ENCODE measurements around the gene CMSS1. TPM values are rescaled to one million over a fixed set of nuclear protein-coding genes. Genes with fewer than 3 reads are reported as not detected.
A peak's percentile ranks its signal among the peaks of the same experiment; 100 is the strongest.

CMSS1 gene
- total and polyA plus RNA-seq, 8 donors, result 2.7 to 33.3 (median 22.1) TPM

- no peak for DNase-seq
- Histone ChIP-seq H3K27ac (no peak overlapping the region), H3K9me3 (peaks cover 8 to 19% (median 11%) of the 10 kb centered on the region in 4 donors), H3K27me3 (no peaks in the 10 kb centered on the region), H3K4me1 (peaks cover 0 to 3% (median 0%) of the 10 kb centered on the region in 4 donors), H3K36me3 (no peaks in the 10 kb centered on the region), H3K4me3 (no peak overlapping the region)
- intact Hi-C loops (cut with DNase I; ENCODE audit: low total_unique reads), result no loop called here
- 78 to 100% (median 91%) methylated on average over 1 of the region's 1 CpG for WGBS, 5 donors
- TF ChIP-seq POLR2AphosphoS5 (IDR thresholded peaks at IDR 0.05), result no peak
- TF ChIP-seq POLR2A (IDR thresholded peaks at IDR 0.05), result no peak
- TF ChIP-seq, protein P1, sequence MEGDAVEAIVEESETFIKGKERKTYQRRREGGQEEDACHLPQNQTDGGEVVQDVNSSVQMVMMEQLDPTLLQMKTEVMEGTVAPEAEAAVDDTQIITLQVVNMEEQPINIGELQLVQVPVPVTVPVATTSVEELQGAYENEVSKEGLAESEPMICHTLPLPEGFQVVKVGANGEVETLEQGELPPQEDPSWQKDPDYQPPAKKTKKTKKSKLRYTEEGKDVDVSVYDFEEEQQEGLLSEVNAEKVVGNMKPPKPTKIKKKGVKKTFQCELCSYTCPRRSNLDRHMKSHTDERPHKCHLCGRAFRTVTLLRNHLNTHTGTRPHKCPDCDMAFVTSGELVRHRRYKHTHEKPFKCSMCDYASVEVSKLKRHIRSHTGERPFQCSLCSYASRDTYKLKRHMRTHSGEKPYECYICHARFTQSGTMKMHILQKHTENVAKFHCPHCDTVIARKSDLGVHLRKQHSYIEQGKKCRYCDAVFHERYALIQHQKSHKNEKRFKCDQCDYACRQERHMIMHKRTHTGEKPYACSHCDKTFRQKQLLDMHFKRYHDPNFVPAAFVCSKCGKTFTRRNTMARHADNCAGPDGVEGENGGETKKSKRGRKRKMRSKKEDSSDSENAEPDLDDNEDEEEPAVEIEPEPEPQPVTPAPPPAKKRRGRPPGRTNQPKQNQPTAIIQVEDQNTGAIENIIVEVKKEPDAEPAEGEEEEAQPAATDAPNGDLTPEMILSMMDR (IDR thresholded peaks at IDR 0.05), result no peak
- TF ChIP-seq EP300 (IDR thresholded peaks at IDR 0.05), result no peak
Observed at GRCh38 chr3:99803297-99803696, 14.4 kb upstream of the CMSS1 start.

DNA sequence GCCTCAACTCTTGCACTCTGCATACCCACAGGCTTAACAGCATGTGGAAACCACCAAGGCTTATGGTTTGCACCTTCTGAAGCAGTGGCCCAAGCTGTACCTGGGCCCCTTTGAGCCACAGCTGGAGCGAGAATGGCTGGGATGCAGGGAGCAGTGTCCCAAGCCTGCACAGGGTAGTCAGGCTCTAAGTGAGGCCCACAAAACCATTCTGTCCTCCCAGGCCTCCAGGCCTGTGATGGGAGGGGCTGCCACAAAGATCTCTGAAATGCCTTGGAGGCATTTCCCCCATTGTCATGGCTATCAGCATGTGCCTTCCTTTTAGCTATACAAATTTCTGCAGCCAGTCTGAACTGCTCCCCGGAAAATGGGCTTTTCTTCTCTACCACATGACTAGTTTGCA, 12.5 kb upstream of the CMSS1 start:
- no peak for DNase-seq
- WGBS, 5 donors, result 92 to 100% (median 99%) methylated on average over 1 to 2 of the region's 2 CpGs
- intact Hi-C loops (cut with DNase I; ENCODE audit: low total_unique reads), result no loop called here
- TF ChIP-seq EP300 (IDR thresholded peaks at IDR 0.05) (no peak), POLR2AphosphoS5 (IDR thresholded peaks at IDR 0.05) (no peak), POLR2A (IDR thresholded peaks at IDR 0.05) (no peak)
- TF ChIP-seq, protein P1 (IDR thresholded peaks at IDR 0.05), result no peak
- no peak overlapping the region for H3K4me3 ChIP-seq
- H3K4me1 ChIP-seq, result peaks cover 0 to 3% (median 0%) of the 10 kb centered on the region in 4 donors
- H3K27me3 ChIP-seq, result no peaks in the 10 kb centered on the region
- peaks cover 8 to 19% (median 11%) of the 10 kb centered on the region in 4 donors for H3K9me3 ChIP-seq
- no peak overlapping the region for H3K27ac ChIP-seq
- H3K36me3 ChIP-seq, result no peaks in the 10 kb centered on the region

GRCh38 chr3:99808163-99808794, 9.4 kb upstream of the CMSS1 start:
- peak; percentile 56 to 84 for DNase-seq
- H3K4me1 ChIP-seq, result peaks cover 0 to 3% (median 0%) of the 10 kb centered on the region in 4 donors
- H3K9me3 ChIP-seq, result peaks cover 8 to 19% (median 11%) of the 10 kb centered on the region in 4 donors
- H3K27ac ChIP-seq, result no peak overlapping the region
- H3K36me3 ChIP-seq, result no peaks in the 10 kb centered on the region
- WGBS, 5 donors, result 47 to 53% (median 48%) methylated on average over 4 of the region's 4 CpGs
- H3K27me3 ChIP-seq, result no peaks in the 10 kb centered on the region
- intact Hi-C loops (cut with DNase I; ENCODE audit: low total_unique reads), result no loop called here
- TF ChIP-seq EP300 (IDR thresholded peaks at IDR 0.05), result no peak
- TF ChIP-seq, protein P1 (IDR thresholded peaks at IDR 0.05), result peak in 5 of 7 experiments; percentile 30 to 75 (median 64)
- no peak overlapping the region for H3K4me3 ChIP-seq

GRCh38 chr3:99809565-99809964, 8.1 kb upstream of the CMSS1 start:
- Histone ChIP-seq H3K27me3 (no peaks in the 10 kb centered on the region), H3K27ac (no peak overlapping the region), H3K36me3 (no peaks in the 10 kb centered on the region), H3K4me3 (no peak overlapping the region), H3K9me3 (peaks cover 8 to 15% (median 10%) of the 10 kb centered on the region in 4 donors), H3K4me1 (peaks cover 0 to 3% (median 0%) of the 10 kb centered on the region in 4 donors)
- TF ChIP-seq, protein P1 (IDR thresholded peaks at IDR 0.05), result no peak
- TF ChIP-seq POLR2AphosphoS5 (IDR thresholded peaks at IDR 0.05) (no peak), EP300 (IDR thresholded peaks at IDR 0.05) (no peak), POLR2A (IDR thresholded peaks at IDR 0.05) (no peak)
- intact Hi-C loops (cut with DNase I; ENCODE audit: low total_unique reads), result no loop called here
- 78 to 94% (median 92%) methylated on average over 2 of the region's 2 CpGs for WGBS, 5 donors
- no peak for DNase-seq
